GM21528 (cell line): ENCODE data around the gene DNMT1.
"Not testable (repeated sequence)": the region's sequence is repeated elsewhere in the genome, so short reads cannot be mapped to it uniquely, and the experiment has no call there.

ENCODE experiments used
- ATAC-seq: cut with Tn5 transposase; IDR thresholded peaks from one replicate; pipeline ENCODE4 v1.9.1; 2021; ENCODE audit warnings: mild to moderate bottlenecking, moderate library complexity; ENCODE audit not compliant: unreplicated experiment, low FRiP score

The DNMT1 gene

DNA sequence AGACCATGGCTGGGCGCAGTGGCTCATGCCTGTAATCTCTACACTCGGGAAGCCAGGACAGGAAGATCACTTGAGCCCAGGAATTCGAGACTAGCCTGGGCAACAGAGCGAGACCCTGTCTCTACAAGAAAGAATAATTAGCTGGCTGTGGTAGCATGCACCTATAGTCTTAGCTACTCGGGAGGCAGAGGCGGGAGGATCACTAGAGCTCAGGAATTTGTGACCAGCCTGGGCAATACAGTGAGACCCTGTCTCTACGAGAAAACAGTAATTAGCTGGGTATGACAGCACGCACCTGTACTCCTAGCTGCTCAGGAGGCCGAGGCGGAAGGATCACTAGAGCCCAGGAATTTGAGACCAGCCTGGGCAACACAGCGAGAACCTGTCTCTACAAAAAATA lies 7.4 kb downstream of the DNMT1 start:
- no peak for ATAC-seq

DNA sequence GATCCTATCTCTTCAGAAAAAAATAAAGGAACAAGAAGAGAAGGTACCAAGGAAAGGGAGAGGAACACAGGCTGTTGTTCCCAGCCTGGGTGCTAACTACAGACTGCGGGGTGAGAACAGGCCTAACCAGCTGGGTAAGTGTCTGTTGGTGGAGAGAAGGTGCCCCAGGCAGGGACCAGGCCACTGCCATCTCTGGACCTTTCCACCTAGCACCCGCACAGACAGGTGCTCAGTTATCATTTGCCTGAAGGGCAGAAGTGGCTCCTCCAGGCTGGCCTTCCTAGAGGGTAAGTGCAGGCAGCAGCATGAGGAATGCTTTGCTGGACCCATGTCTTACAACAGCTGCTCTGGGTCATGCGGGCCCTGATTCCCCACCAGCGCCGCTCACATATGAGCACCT lies 10.1 kb downstream of the DNMT1 start:
- no peak for ATAC-seq

DNA sequence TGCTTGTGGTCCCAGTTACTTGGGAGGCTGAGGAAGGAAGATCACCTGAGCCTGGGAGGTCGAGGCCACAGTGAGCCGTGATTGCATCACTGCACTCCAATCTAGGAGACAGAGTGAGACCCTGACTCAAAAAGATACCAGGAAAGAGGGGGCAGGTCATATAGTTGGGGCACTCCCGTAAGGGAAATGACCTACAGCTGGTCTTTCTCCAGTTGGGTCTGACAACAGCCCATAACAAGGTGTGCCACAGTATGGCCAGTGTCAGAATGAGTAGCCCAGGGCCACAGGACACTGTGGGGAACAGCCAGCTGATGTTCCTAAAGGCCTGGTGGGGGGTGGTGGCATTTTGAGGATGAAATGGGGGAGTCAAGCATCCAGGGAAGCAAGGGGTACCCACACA lies 10.8 kb downstream of the DNMT1 start:
- no peak for ATAC-seq

DNA sequence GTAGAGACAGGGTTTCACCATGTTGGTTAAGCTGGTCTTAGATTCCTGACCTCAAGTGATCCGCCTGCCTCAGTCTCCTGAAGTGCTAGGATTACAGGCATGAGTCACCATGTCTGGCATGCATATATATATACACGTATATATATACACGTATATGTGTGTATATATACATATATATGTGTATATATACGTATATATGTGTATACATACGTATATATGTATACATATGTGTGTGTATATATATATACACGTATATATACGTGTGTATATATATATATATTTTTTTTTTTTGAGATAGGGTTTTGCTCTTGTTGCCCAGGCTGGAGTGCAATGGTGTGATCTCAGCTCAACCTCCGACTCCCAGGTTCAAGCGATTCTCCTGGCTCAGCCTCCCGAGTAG lies 11.9 kb downstream of the DNMT1 start:
- ATAC-seq, result no peak

DNA sequence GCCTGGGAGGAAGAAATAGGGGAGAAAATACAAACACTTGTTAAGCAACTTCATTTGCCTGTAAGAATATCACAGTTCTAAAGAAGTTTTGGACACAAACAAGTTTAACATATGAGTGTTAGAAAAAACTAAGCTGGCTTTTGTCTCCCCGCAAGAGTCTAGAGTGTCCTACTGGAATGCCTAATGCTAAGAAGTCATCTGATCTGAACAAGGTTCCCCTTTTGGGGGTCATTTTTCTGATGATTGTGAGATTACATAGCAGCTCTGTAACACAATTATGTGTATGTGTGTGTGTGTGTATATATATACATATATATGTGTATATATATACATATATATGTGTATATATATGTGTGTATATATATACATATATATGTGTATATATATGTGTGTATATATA lies 12.7 kb downstream of the DNMT1 start:
- no peak for ATAC-seq

DNA sequence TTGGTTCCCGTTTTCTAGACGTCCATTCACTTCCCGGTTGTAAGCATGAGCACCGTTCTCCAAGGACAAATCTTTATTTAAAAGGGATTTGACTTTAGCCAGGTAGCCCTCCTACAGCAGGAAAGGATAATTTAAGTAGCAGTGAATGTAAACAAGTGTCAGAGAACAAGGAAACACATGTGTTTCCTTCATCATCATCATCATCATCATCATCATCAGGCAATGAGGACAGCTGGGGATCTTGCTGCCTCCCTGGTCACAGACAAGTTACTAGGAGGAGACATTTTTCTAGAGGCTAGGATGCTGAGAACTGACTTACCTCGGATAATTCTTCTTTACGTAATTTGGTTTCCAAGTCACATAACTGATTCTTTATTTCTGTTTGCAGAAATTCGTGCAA lies 14.3 kb downstream of the DNMT1 start:
- no peak for ATAC-seq

DNA sequence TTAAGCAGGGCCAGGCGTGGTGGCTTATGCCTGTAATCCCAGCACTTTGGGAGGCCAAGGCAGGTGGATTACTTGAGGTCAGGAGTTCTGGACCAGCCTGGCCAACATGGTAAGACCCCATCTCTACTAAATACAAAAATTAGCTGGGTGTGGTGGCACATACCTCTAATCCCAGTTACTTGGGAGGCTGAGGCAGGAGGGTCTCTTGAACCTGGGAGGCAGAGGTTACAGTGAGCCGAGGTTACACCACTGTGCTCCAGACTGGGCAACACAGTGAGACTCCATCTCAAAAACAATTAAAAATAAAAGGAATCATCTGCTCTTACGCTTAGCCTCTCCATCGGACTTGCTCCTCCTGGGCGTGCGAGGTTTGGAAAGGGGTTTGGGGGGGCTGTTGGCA lies 14.7 kb downstream of the DNMT1 start:
- not testable (repeated sequence) for ATAC-seq

DNA sequence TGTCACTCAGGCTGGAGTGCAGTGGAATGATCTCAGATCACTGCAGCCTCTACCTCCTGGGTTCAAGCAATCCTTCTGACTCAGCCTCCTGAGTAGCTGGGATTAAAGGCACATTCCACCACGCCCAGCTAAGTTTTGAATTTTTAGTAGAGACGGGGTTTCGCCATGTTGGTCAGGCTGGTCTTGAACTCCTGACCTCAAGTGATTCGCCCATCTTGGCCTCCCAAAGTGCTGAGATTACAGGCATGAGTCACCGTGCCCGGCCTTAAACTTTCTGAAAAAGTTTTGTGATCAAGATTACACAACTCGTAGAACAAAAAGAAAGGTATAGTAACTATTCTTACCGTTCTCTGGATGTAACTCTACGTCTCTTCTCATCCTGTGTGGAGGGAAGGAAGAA lies 21.2 kb downstream of the DNMT1 start:
- no peak for ATAC-seq

DNA sequence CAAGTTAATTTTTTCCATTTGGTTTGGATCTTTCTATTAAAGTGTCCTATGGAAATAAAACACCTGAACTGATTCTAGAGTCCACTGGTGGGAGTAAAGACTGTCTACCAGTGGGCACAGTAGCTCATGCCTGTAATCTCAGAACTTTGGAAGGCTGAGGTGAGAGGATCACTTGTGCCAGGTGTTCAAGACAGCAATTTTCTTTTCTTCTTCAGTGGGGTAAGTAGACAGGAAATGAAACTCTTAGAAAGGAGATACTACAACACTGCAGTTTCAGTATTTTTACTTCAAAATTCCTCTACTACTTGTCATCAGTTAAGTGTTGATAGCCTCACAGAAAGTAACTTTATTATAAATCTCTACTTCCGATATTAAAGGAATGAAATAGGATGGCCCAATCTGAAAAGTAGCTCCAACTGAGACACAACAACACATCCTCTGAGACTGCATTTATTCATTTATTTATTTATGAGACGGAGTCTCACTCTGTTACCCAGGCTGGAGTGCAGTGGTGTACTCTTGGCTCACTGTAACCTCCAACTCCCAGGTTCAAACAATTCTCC lies 26.3 kb downstream of the DNMT1 start:
- no peak for ATAC-seq

DNA sequence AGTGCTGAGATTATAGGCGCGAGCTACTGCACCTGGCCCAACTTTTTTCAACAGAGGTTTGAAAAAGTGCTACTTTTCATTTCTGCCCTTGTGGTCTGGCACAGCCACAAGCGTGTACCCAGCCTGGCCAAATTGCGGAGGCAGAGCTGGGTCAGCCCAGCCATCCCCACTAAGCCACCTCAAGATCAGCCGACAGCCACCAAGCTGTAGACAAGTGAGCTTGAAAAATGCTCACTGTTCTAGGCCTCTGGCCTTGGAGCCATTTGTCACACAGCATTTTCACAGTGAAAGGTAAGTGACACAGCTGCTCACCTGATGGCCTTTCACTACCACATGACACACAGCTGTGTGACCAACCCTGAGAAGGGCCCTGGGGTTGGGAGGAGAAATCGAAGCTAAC lies 27.3 kb downstream of the DNMT1 start:
- no peak for ATAC-seq

DNA sequence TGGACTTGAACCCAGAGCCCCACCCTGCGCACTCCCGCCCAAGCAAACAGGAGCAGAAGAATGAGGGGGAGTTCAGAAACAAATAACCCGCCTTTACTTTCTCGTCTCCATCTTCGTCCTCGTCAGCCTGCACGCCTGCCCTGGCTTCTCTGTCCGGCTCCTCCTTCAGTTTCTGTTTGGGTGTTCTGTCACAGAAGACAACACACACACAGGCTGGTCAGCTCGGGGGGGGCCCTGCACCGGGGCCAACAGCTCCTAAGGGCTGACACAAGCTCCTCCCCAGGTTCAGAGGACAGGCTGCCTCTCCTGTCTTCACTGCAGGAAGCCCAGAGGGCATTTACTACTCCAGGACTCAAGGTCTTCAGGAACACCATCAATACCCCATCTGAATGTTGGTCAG lies 28.3 kb downstream of the DNMT1 start:
- not testable (repeated sequence) for ATAC-seq

DNA sequence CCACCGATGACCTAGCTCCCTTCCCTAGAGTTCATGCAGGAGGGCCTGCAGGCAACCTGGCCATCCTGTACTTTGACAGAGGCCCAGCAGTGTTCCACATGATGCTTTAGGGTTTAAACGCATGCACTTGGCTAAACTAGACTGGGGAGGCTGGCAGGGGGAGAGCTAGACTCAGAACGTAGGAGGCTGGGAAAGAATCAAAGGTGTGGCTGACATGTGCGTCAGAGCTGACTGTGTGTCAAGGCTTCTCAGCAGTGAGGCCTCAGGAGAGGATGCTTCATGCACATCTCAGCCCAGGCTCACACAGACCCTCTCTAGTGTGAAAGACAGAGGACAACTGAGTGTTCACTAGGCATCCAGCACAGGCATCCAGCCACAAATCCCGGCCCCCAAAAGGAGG lies 28.7 kb downstream of the DNMT1 start:
- ATAC-seq, result no peak

DNA sequence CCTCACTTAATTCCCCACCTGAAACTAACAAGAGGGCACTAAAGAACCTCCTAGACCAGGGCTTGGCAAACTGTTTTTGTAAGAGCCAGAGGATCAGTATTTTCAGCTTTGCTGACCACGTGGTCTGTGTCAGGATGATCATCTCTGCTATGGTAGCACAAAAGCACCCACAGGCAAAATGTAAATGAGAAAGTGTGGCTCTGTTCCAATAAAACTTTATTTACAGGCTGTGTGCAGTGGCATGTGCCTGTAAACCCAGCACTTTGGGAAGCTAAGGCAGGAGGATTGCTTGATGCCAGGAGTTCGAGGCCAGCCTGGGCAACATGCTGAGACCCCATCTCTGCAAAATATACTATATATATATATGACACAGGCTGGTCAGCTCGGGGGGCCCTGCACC lies 31.2 kb downstream of the DNMT1 start:
- ATAC-seq, result no peak

DNA sequence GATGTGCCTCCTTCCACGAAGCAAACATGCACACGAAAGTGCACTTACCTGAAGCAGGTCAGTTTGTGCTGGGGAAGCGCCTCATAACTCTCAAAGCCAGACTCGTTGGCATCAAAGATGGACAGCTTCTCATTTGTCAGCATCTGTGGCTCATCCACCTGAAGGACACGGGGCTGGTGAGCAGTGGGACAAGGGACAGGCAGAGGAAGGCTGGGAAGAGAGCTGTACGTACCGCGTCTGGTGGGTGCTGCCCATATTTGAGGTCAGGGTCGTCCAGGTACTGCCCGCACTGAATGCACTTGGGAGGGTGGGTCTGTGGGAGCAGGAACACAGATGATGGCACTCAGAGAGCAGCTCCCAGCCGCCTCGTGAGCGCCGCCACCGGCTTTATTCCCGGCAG lies 35.1 kb downstream of the DNMT1 start:
- no peak for ATAC-seq

DNA sequence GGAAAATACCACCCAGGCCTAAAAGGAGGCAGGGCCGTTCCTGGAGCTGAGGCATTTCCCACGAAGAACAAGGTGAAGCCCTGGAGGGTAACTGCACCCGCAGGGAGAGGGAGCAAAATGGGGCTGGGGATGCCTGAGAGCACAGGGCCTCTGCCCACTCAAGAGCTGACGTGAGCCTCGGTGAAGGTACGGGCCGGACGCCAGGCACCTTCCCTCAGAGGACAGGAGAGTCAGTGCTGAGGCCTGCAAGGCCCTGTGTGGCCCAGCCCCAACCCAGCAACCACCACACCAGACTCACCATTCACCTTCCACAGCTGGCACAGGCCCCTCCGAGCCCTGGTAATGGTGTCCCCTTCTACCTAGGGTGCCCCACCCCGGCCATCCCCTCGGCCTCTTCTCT lies 36.3 kb downstream of the DNMT1 start:
- no peak for ATAC-seq

DNA sequence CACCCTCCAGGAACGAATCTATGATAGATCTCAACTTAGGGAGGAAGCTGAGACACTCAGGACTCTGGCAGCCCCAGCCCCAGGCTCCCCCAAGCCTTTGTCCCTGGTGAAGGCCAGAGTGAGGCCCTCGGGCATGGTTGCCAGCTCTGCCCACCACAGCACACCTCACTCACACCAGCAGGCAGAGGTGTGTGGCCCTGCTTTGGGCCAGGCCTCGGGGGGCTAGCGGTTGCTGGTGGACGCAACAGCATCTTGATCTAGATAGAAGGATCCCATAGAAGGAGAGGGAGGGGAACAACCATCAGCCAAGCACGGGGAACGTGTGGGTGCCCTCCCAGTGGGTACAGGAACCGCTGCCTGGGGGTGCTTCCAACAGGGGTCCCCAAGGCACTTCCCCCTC lies 36.7 kb downstream of the DNMT1 start:
- no peak for ATAC-seq

DNA sequence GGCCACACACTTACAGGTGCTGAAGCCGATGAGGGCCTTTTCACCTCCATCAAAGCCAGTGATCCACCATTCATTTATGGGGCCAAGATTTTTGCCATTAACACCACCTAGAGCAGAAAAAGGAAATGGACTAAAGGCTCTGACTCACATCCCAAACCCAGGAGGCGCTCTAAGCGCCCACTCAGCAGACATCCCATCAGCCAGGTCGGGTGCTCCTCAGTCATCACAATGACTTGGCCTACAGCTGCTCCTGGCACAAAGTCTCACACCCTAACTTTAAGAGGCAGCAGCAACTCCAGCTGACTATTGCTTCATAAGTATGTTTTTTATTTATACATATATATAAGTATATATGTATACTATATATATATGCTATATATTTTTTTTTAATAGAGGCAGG lies 38.9 kb downstream of the DNMT1 start:
- ATAC-seq, result no peak

DNA sequence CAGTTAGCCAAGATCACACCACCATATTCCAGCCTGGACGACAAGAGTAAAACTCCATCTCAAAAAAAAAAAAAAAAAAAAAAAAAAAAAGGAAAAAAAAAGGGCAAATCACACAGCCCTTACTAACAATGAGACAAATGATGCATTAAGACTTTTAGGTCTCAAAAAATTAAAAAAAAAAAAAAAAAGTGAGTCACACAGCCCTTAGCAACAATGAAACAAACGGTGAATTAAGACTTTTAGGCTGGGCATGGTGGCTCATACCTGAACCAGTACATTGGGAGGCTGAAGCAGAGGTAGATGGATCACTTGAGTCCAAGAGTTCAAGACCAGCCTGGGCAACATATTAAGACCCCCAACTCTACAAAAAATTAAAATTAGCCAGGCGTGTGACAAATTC lies 42.7 kb downstream of the DNMT1 start:
- no peak for ATAC-seq

DNA sequence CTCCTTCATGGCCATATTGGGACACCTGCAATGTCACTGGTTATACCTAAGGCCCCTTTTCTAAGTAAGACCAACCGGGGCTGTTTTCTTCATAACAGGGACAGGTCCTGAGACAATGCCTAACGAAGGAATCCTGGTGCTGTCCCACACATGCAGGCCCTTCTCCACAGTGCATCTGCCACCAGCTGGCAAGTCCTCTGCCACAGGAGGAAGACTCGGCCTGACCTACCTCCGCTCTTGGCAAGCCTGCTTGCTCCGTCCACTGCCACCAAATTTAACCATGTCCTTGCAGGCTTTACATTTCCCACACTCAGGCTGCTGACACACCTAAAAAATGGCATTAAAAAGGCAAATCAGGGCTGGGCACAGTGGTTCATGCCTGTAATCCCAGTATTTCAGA lies 43.2 kb downstream of the DNMT1 start:
- ATAC-seq, result no peak

DNA sequence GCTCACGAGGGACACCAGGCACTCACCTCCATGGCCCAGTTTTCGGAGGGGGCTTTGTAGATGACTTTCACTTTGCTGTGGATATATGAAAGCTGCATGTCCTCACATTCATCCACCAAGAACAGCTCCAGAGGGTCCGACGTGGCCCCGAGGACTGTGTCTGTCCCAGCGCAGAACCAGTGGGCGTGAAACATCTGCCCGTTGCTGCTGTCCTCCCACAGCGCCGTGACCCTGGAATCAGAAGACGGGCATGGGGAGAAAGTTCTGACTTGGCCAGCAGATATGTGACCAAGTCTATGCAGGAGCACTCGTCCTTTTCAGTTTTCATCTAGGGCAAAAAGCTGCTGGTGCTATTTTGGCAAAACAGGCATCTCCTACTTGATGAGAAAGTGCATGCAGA lies 45.3 kb downstream of the DNMT1 start:
- ATAC-seq, result no peak

DNA sequence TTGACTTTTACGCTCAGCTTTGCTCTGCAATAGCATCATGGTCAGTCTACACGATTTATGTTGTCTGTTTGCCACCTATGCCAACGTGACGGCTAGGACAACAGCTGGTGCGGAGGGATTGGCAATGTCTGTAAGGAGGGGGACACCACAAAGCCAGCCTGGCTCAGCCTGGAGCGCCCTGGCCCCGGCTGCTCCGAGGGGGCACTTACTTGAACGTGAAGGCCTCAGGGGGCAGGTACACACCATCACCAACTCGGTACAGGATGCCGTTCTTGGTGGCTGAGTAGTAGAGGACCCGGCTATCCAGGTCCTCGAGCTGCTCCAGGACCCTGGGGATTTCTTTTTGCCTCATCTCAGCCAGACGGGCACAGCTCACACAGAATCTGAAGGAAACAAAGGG lies 48.6 kb downstream of the DNMT1 start:
- no peak for ATAC-seq

DNA sequence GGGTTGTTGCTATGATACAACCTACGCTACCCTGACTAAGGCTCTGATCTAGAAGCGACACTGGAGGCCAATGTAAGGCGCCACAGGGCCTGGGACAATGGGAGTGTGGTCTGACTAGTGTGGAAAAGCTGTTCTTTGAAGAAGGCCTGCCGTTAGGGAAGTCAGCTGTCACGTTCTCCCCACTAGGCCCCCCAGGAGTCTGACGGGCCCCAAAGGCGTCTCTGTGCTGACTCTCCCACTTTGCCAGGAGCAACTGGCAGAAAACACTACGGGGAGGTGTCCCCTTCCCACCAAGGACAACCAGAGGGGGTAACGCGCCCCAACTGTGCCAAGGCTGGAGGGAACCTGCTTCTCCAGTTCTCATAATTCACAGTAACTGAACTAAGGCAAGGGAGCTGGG lies 49.7 kb downstream of the DNMT1 start:
- no peak for ATAC-seq

DNA sequence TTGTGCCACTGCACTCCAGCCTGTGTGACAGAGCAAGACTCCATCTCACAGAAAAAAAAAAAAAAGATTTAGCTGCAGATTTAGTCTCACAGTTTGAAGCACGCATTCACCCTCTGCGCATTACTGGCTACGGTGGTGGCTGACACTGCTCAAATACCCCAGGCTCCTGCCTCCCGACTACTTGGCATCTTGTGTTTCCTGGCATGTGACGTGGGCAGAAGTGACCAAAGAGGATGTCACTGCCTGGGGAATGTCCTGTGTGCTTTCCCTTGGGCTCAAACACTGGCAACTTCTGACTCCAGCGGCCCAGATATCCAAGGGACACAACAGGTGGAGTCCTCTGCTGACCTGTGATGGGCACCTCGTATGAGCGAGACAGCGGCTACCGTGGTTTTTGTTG lies 50.4 kb downstream of the DNMT1 start:
- ATAC-seq, result no peak
